Neuronal stem cell (in vitro differentiated cells): ENCODE measurements around the gene GATAD2A.

Experiments used
- DNase-seq: peaks from one replicate; pipeline ENCODE4 v3.0.0-alpha.2; 2013; ENCODE audit warnings: low spot score
- H2AFZ ChIP-seq: one replicate; pipeline ENCODE4 v1.6.1; 2013; ENCODE audit warnings: mild to moderate bottlenecking, low read length, inconsistent platforms
- H2AK5ac ChIP-seq: 2 replicates; pipeline ENCODE4 v1.6.1; 2013; ENCODE audit warnings: low read depth, mild to moderate bottlenecking, inconsistent platforms, low read length, moderate library complexity, mixed read lengths
- H2BK120ac ChIP-seq: 2 replicates; pipeline ENCODE4 v1.6.1; 2013; ENCODE audit warnings: low read depth, mild to moderate bottlenecking, inconsistent platforms, low read length, moderate library complexity, mixed read lengths
- H2BK12ac ChIP-seq: one replicate; pipeline ENCODE4 v1.6.1; 2013; ENCODE audit warnings: low read length, inconsistent platforms
- H2BK15ac ChIP-seq: 2 replicates; pipeline ENCODE4 v1.6.1; 2013; ENCODE audit warnings: mild to moderate bottlenecking, low read length, inconsistent platforms, mixed read lengths
- H2BK5ac ChIP-seq: one replicate; pipeline ENCODE4 v1.6.1; 2013; ENCODE audit warnings: inconsistent platforms, mild to moderate bottlenecking, low read length, moderate library complexity
- H3K14ac ChIP-seq: one replicate; pipeline ENCODE4 v1.6.1; 2013; ENCODE audit warnings: low read length, inconsistent platforms
- H3K18ac ChIP-seq: 2 replicates; pipeline ENCODE4 v1.6.1; 2013; ENCODE audit warnings: low read length, inconsistent platforms
- H3K23ac ChIP-seq: 2 replicates; pipeline ENCODE4 v1.6.1; 2013; ENCODE audit warnings: low read depth, mild to moderate bottlenecking, mixed read lengths, low read length, inconsistent platforms; ENCODE audit not compliant: poor library complexity
- H3K27ac ChIP-seq: replicated peaks from 3 replicates; pipeline ENCODE4 v1.5.1; 2013; ENCODE audit warnings: low read length, inconsistent platforms
- H3K27me3 ChIP-seq, 3 experiments: 2 replicates each; pipeline ENCODE4 v1.6.1; 2013; ENCODE audit warnings: low read length in 3 of 3, mild to moderate bottlenecking in 2 of 3, inconsistent platforms in 1 of 3, low read depth in 1 of 3, mixed read lengths in 1 of 3, moderate library complexity in 1 of 3; ENCODE audit not compliant: control insufficient read depth in 3 of 3, insufficient read depth in 3 of 3
- H3K36me3 ChIP-seq, 2 donors: replicated peaks in 1 of 2; 2 replicates each; pipeline ENCODE4 v1.6.1; 2013; ENCODE audit warnings: low read length in 2 of 2; ENCODE audit not compliant: control insufficient read depth in 2 of 2, insufficient read depth in 2 of 2
- H3K4ac ChIP-seq: 2 replicates; pipeline ENCODE4 v1.6.1; 2013; ENCODE audit warnings: inconsistent platforms, mild to moderate bottlenecking, low read length, moderate library complexity
- H3K4me1 ChIP-seq, 2 donors: 1 replicate in 1 of 2; 2 replicates in 1 of 2; pipeline ENCODE4 v1.6.1; 2013; ENCODE audit warnings: low read length in 2 of 2, low read depth in 1 of 2; ENCODE audit not compliant: control insufficient read depth in 2 of 2, insufficient read depth in 1 of 2
- H3K4me2 ChIP-seq: one replicate; pipeline ENCODE4 v1.6.1; 2013; ENCODE audit warnings: mild to moderate bottlenecking, low read length, inconsistent platforms; ENCODE audit not compliant: insufficient read depth, poor library complexity, severe bottlenecking
- H3K4me3 ChIP-seq, 2 donors: 2 replicates each; pipeline ENCODE4 v1.5.1; 2013; ENCODE audit warnings: low read length in 2 of 2, mild to moderate bottlenecking in 2 of 2, inconsistent platforms in 1 of 2, moderate library complexity in 1 of 2
- H3K79me1 ChIP-seq: one replicate; pipeline ENCODE4 v1.6.1; 2013; ENCODE audit warnings: low read depth, mild to moderate bottlenecking, inconsistent platforms, low read length, moderate library complexity
- H3K9ac ChIP-seq: one replicate; pipeline ENCODE4 v1.6.1; 2013; ENCODE audit warnings: mild to moderate bottlenecking, low read depth, low read length, inconsistent platforms; ENCODE audit not compliant: poor library complexity
- H3K9me3 ChIP-seq, 2 donors: replicated peaks in 1 of 2; 2 replicates each; pipeline versions ENCODE3 to v1.6.1; 2013; ENCODE audit warnings: low read length in 2 of 2, mild to moderate bottlenecking in 2 of 2, inconsistent platforms in 1 of 2, low read depth in 1 of 2, mixed read lengths in 1 of 2, moderate library complexity in 1 of 2; ENCODE audit not compliant: control insufficient read depth in 2 of 2, insufficient read depth in 1 of 2
- H4K8ac ChIP-seq: one replicate; pipeline ENCODE4 v1.6.1; 2013; ENCODE audit warnings: low read depth, mild to moderate bottlenecking, inconsistent platforms, low read length, moderate library complexity
- H4K91ac ChIP-seq: one replicate; pipeline ENCODE4 v1.6.1; 2013; ENCODE audit warnings: low read length, low read depth, mild to moderate bottlenecking, inconsistent platforms; ENCODE audit not compliant: poor library complexity
- WGBS, 2 donors: extraction: QIAGEN DNeasy Blood & Tissue Kit; methylation state at CpG; one replicate each; pipeline ENCODE4 v1.1.7; 2013; ENCODE audit warnings: missing lambda C conversion rate in 2 of 2, mixed read lengths in 1 of 2; ENCODE audit not compliant: insufficient read length in 2 of 2, insufficient replicate concordance in 1 of 2; ENCODE audit errors: extremely low coverage in 2 of 2; 5-methylcytosine and 5-hydroxymethylcytosine counted together

GATAD2A gene

GRCh38 chr19:19548915-19549759, 143.7 kb downstream of the GATAD2A start:
- no peak overlapping the region for H4K91ac ChIP-seq
- H3K4me2 ChIP-seq = no peak overlapping the region
- no peak overlapping the region for H3K4ac ChIP-seq
- H2AFZ ChIP-seq = peak overlapping the region; percentile 9
- no peak overlapping the region for H2BK12ac ChIP-seq
- H3K9me3 ChIP-seq = no peaks in the 10 kb centered on the region
- no peak overlapping the region for H3K9ac ChIP-seq
- H4K8ac ChIP-seq = no peak overlapping the region
- H2BK120ac ChIP-seq = no peak overlapping the region
- no peak overlapping the region for H3K27ac ChIP-seq
- no peak overlapping the region for H3K14ac ChIP-seq
- H3K4me3 ChIP-seq = no peak overlapping the region
- no peak for DNase-seq
- H3K4me1 ChIP-seq = peaks cover 0 to 2% of the 10 kb centered on the region in 2 donors
- peak overlapping the region; percentile 32 for H3K23ac ChIP-seq
- H2AK5ac ChIP-seq = peak overlapping the region; percentile 53
- H2BK15ac ChIP-seq = no peak overlapping the region
- WGBS, 2 donors = no CpG with 5 or more reads among the region's 13 CpGs
- H3K18ac ChIP-seq = no peak overlapping the region
- no peaks in the 10 kb centered on the region for H3K36me3 ChIP-seq
- H3K27me3 ChIP-seq = no peaks in the 10 kb centered on the region
- no peaks in the 10 kb centered on the region for H3K79me1 ChIP-seq
- no peak overlapping the region for H2BK5ac ChIP-seq

GRCh38 chr19:19549804-19550464, 144.5 kb downstream of the GATAD2A start:
- Histone ChIP-seq H4K8ac (no peak overlapping the region), H3K4ac (no peak overlapping the region), H2AFZ (peak overlapping the region; percentile 62), H3K79me1 (no peaks in the 10 kb centered on the region), H3K36me3 (no peaks in the 10 kb centered on the region), H3K4me1 (peaks cover 0 to 2% of the 10 kb centered on the region in 2 donors), H2BK5ac (no peak overlapping the region), H3K18ac (peak overlapping the region; percentile 77), H3K9ac (no peak overlapping the region), H3K27me3 (no peaks in the 10 kb centered on the region), H3K4me3 (no peak overlapping the region), H2BK12ac (no peak overlapping the region), H4K91ac (no peak overlapping the region), H3K9me3 (no peaks in the 10 kb centered on the region), H2BK15ac (no peak overlapping the region), H3K23ac (peak overlapping the region; percentile 76), H2BK120ac (peak overlapping the region; percentile 4), H3K4me2 (no peak overlapping the region), H3K14ac (no peak overlapping the region), H3K27ac (no peak overlapping the region), H2AK5ac (peak overlapping the region; percentile 53)
- WGBS, 2 donors = no CpG with 5 or more reads among the region's 23 CpGs
- DNase-seq = no peak

GRCh38 chr19:19550485-19550929, 145.0 kb downstream of the GATAD2A start:
- H3K4ac ChIP-seq = no peak overlapping the region
- H4K91ac ChIP-seq = no peak overlapping the region
- H3K14ac ChIP-seq = no peak overlapping the region
- H3K4me3 ChIP-seq = no peak overlapping the region
- peaks cover 0 to 2% of the 10 kb centered on the region in 2 donors for H3K4me1 ChIP-seq
- no CpG with 5 or more reads among the region's 8 CpGs for WGBS, 2 donors
- no peak overlapping the region for H2BK5ac ChIP-seq
- H3K9me3 ChIP-seq = no peaks in the 10 kb centered on the region
- no peak for DNase-seq
- peak overlapping the region; percentile 20 for H2BK15ac ChIP-seq
- no peak overlapping the region for H2BK12ac ChIP-seq
- H3K79me1 ChIP-seq = no peaks in the 10 kb centered on the region
- no peak overlapping the region for H3K4me2 ChIP-seq
- H3K9ac ChIP-seq = no peak overlapping the region
- H3K18ac ChIP-seq = peak overlapping the region; percentile 24
- H2BK120ac ChIP-seq = no peak overlapping the region
- no peaks in the 10 kb centered on the region for H3K36me3 ChIP-seq
- no peak overlapping the region for H4K8ac ChIP-seq
- H3K27me3 ChIP-seq = no peaks in the 10 kb centered on the region
- peak overlapping the region; percentile 62 for H2AFZ ChIP-seq
- no peak overlapping the region for H2AK5ac ChIP-seq
- H3K23ac ChIP-seq = peak overlapping the region; percentile 8
- no peak overlapping the region for H3K27ac ChIP-seq
